Measurements from ENCODE around the gene GIT2. TPM values are rescaled to one million over a fixed set of nuclear protein-coding genes. Genes with fewer than 3 reads are reported as not detected.
A peak's percentile ranks its signal among the peaks of the same experiment; 100 is the strongest.

The GIT2 gene
- total and polyA plus RNA-seq, 12 donors, result 24.3 to 80.9 (median 56.0) TPM

- Histone ChIP-seq H3K27me3 (no peaks in the 10 kb centered on the region), H3K4me3 (no peak overlapping the region), H3K4me1 (replicated peaks in 1 of 2) (peaks cover 16 to 53% of the 10 kb centered on the region in 2 donors), H3K9me3 (replicated peaks in 1 of 3) (no peaks in the 10 kb centered on the region), H3K36me3 (replicated peaks in 1 of 2) (no peaks in the 10 kb centered on the region), H3K27ac (no peak overlapping the region)
- intact Hi-C loops (cut with DNase I), result loop anchor here in 1 of 2 donors (5.0 kb wide), 1 partner anchor 40 kb away; no protein-coding TSS in a partner anchor
- 77 to 90% (median 83%) methylated on average over 4 of the region's 4 CpGs for WGBS, 4 donors
- DNase-seq, result no peak
- TF ChIP-seq POLR2A (IDR thresholded peaks at IDR 0.05) (no peak), CTCF (IDR thresholded peaks at IDR 0.05) (no peak)
Observed at GRCh38 chr12:109997393-109997792, 1.2 kb upstream of the GIT2 start.

- TF ChIP-seq CTCF (IDR thresholded peaks at IDR 0.05) (no peak), POLR2A (IDR thresholded peaks at IDR 0.05) (no peak)
- peak overlapping the region in 2 of 5 donors; percentile 93 to 96 for H3K27ac ChIP-seq
- WGBS, 4 donors, result 47 to 50% (median 49%) methylated on average over 2 of the region's 2 CpGs
- peaks cover 16 to 50% of the 10 kb centered on the region in 2 donors for H3K4me1 ChIP-seq (replicated peaks in 1 of 2)
- H3K27me3 ChIP-seq, result no peaks in the 10 kb centered on the region
- peak overlapping the region in 2 of 4 donors; percentile 77 to 92 for H3K4me3 ChIP-seq
- intact Hi-C loops (cut with DNase I), result loop anchor here in 1 of 2 donors (5.0 kb wide), 1 partner anchor 41 kb away; no protein-coding TSS in a partner anchor
- H3K9me3 ChIP-seq (replicated peaks in 1 of 3), result no peaks in the 10 kb centered on the region
- no peaks in the 10 kb centered on the region for H3K36me3 ChIP-seq (replicated peaks in 1 of 2)
- DNase-seq, result no peak
Observed at GRCh38 chr12:109996483-109996853, 300 bp upstream of the GIT2 start.

- 0 to 2% (median 1%) methylated on average over 5 to 6 of the region's 6 CpGs for WGBS, 4 donors
- H3K4me1 ChIP-seq (replicated peaks in 1 of 2), result peaks cover 14 to 43% of the 10 kb centered on the region in 2 donors
- H3K9me3 ChIP-seq (replicated peaks in 1 of 3), result no peaks in the 10 kb centered on the region
- peaks cover 0 to 7% of the 10 kb centered on the region in 2 donors for H3K36me3 ChIP-seq (replicated peaks in 1 of 2)
- TF ChIP-seq CTCF (IDR thresholded peaks at IDR 0.05) (no peak), POLR2A (IDR thresholded peaks at IDR 0.05) (peak in 1 of 2 donors; percentile 48)
- H3K27me3 ChIP-seq, result no peaks in the 10 kb centered on the region
- DNase-seq, result peak in 1 of 7 donors; percentile 65
- H3K4me3 ChIP-seq, result peak overlapping the region; percentile 48 to 92 (median 75)
- intact Hi-C loops (cut with DNase I), result loop anchor here in 1 of 2 donors (5.0 kb wide), 1 partner anchor 42 kb away; no protein-coding TSS in a partner anchor
- H3K27ac ChIP-seq, result peak overlapping the region; percentile 58 to 96 (median 93)
Observed at GRCh38 chr12:109995361-109995685, 845 bp downstream of the GIT2 start.

- peak overlapping the region in 3 of 5 donors; percentile 93 to 96 (median 93) for H3K27ac ChIP-seq
- H3K4me1 ChIP-seq (replicated peaks in 1 of 2), result peaks cover 9 to 40% of the 10 kb centered on the region in 2 donors
- peak overlapping the region in 2 of 4 donors; percentile 77 to 92 for H3K4me3 ChIP-seq
- no peaks in the 10 kb centered on the region for H3K9me3 ChIP-seq (replicated peaks in 1 of 3)
- WGBS, 4 donors, result 45 to 56% (median 54%) methylated on average over 6 of the region's 6 CpGs
- H3K27me3 ChIP-seq, result no peaks in the 10 kb centered on the region
- DNase-seq, result peak in 1 of 7 donors; percentile 15
- TF ChIP-seq POLR2A (IDR thresholded peaks at IDR 0.05), result no peak
- no peak for TF ChIP-seq CTCF (IDR thresholded peaks at IDR 0.05)
- H3K36me3 ChIP-seq (replicated peaks in 1 of 2), result peaks cover 0 to 14% of the 10 kb centered on the region in 2 donors
- intact Hi-C loops (cut with DNase I), result loop anchor here in 1 of 2 donors (5.0 kb wide), 1 partner anchor 43 kb away; no protein-coding TSS in a partner anchor
Observed at GRCh38 chr12:109994401-109995175, 1.6 kb downstream of the GIT2 start.

Measured in adrenal gland (tissue), 12 donors.